Lung (tissue), 12 donors: ENCODE measurements around the gene SSBP3. TPM values are rescaled to one million over a fixed set of nuclear protein-coding genes. Genes with fewer than 3 reads are reported as not detected.
"Not testable (repeated sequence)": the region's sequence is repeated elsewhere in the genome, so short reads cannot be mapped to it uniquely, and the experiment has no call there.

ENCODE experiments used
- ATAC-seq: fragments of 200-7000 bp; cut with Tn5 transposase; one replicate; pipeline ENCODE4 v1.9.1; 2020; ENCODE audit warnings: moderate number of reproducible peaks; ENCODE audit not compliant: insufficient read depth, low FRiP score
- DNase-seq, 3 donors: peaks; one replicate each; pipeline ENCODE4 v3.0.0-alpha.2; 2013 to 2017
- H3K27ac ChIP-seq, 2 donors: one replicate each; pipeline ENCODE4 v1.5.1; 2013; ENCODE audit warnings: mild to moderate bottlenecking in 2 of 2, moderate library complexity in 2 of 2, control low read depth in 1 of 2, inconsistent platforms in 1 of 2, low read depth in 1 of 2, low read length in 1 of 2
- H3K27me3 ChIP-seq, 3 donors: one replicate each; pipeline ENCODE4 v1.5.1; 2013; ENCODE audit warnings: low read length in 2 of 3; ENCODE audit not compliant: control insufficient read depth in 3 of 3, insufficient read depth in 3 of 3
- H3K36me3 ChIP-seq, 4 donors: one replicate each; pipeline ENCODE4 v1.5.1; 2013; ENCODE audit warnings: low read length in 4 of 4, mild to moderate bottlenecking in 1 of 4, moderate library complexity in 1 of 4; ENCODE audit not compliant: control insufficient read depth in 4 of 4, insufficient read depth in 4 of 4
- H3K4me1 ChIP-seq, 5 donors: one replicate each; pipeline ENCODE4 v1.5.1; 2013; ENCODE audit warnings: low read length in 5 of 5, mild to moderate bottlenecking in 2 of 5, moderate library complexity in 1 of 5; ENCODE audit not compliant: control insufficient read depth in 5 of 5, insufficient read depth in 5 of 5
- H3K4me3 ChIP-seq: one replicate; pipeline ENCODE4 v1.5.1; 2013; ENCODE audit warnings: mild to moderate bottlenecking, control low read depth, moderate library complexity
- H3K9ac ChIP-seq, 2 donors: one replicate each; pipeline ENCODE4 v1.5.1; 2013; ENCODE audit warnings: low read length in 2 of 2, control low read depth in 1 of 2; ENCODE audit not compliant: insufficient read depth in 1 of 2
- H3K9me3 ChIP-seq, 4 donors: one replicate each; pipeline ENCODE4 v1.5.1; 2013; ENCODE audit warnings: low read length in 3 of 4, mild to moderate bottlenecking in 1 of 4, moderate library complexity in 1 of 4; ENCODE audit not compliant: control insufficient read depth in 4 of 4, insufficient read depth in 3 of 4
- CTCF ChIP-seq: IDR thresholded peaks from 2 replicates; pipeline ENCODE4 v1.5.1; 2012; ENCODE audit warnings: mild to moderate bottlenecking; ENCODE audit errors: control extremely low read depth, extremely low read depth
- WGBS, 2 donors: extraction: QIAGEN DNeasy Blood & Tissue Kit; methylation state at CpG; one replicate each; pipeline ENCODE4 v1.1.7; 2013; 5-methylcytosine and 5-hydroxymethylcytosine counted together
- polyA plus RNA-seq, 2 donors: library from polyadenylated mRNA; stranded (reverse); fragments of 200-250 nt; gene quantifications; one replicate each; pipeline ENCODE4 v1.2.1, GENCODE V29; 2013
- total RNA-seq, 2 donors: library from RNA; depleted of rRNA in 1 of 2; stranded (reverse); fragments of >200 nt in 1 of 2; gene quantifications; one replicate each; pipeline ENCODE4 v1.2.1, GENCODE V29; 2014 to 2021
- donor health status: control.
- donor health status: control.
- donor health status: Bipolar disorder and iron deficiency.
- donor health status: healthy.
- donor health status: DM: yes; HTN: yes; CAD: no.

Gene SSBP3
- total and polyA plus RNA-seq, 4 donors: 15.9 to 47.8 (median 34.8) TPM

GRCh38 chr1:54239035-54239383 lies 167.2 kb downstream of the SSBP3 start:
- DNase-seq: no peak
- ATAC-seq: no peak
- Histone ChIP-seq H3K27ac (no peak overlapping the region), H3K27me3 (no peaks in the 10 kb centered on the region), H3K9me3 (no peaks in the 10 kb centered on the region), H3K36me3 (peaks cover 6 to 41% (median 19%) of the 10 kb centered on the region in 4 donors), H3K9ac (no peak overlapping the region), H3K4me3 (no peak overlapping the region), H3K4me1 (no peaks in the 10 kb centered on the region)
- WGBS, 2 donors: 73 to 83% methylated on average over 5 of the region's 5 CpGs
- TF ChIP-seq CTCF: no peak

- Histone ChIP-seq H3K4me3 (no peak overlapping the region), H3K9me3 (no peaks in the 10 kb centered on the region), H3K36me3 (peaks cover 6 to 40% (median 18%) of the 10 kb centered on the region in 4 donors), H3K27me3 (no peaks in the 10 kb centered on the region), H3K4me1 (no peaks in the 10 kb centered on the region), H3K27ac (no peak overlapping the region), H3K9ac (no peak overlapping the region)
- DNase-seq (no peak), ATAC-seq (no peak)
- 41 to 69% methylated on average over 12 of the region's 12 CpGs for WGBS, 2 donors
- no peak for TF ChIP-seq CTCF
Measured at GRCh38 chr1:54238353-54239034, 167.7 kb downstream of the SSBP3 start.

DNA sequence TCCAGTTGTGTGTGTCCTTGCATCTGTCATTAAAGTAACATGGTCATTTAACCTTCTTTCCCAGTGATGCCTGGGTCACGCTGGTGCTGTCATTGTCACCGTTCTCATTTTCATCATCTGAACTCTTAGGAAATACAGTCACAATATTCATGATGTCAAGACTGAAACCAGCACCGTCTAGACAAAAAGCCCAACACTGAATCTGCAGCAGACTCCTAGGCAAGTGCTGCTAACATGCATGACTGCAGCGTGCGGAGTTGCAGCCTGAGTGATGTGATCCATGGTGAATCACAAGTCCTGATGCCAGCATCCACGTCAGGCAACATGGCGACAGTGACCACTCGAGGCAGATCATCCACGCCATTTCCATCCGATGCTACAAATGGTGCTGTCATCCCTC lies 168.6 kb downstream of the SSBP3 start:
- Histone ChIP-seq H3K9ac (no peak overlapping the region), H3K27ac (no peak overlapping the region), H3K27me3 (no peaks in the 10 kb centered on the region), H3K9me3 (no peaks in the 10 kb centered on the region), H3K4me1 (no peaks in the 10 kb centered on the region), H3K4me3 (no peak overlapping the region), H3K36me3 (peaks cover 6 to 34% (median 16%) of the 10 kb centered on the region in 4 donors)
- no peak for DNase-seq
- ATAC-seq: no peak
- WGBS, 2 donors: 90 to 94% methylated on average over 10 of the region's 10 CpGs
- no peak for TF ChIP-seq CTCF

DNA sequence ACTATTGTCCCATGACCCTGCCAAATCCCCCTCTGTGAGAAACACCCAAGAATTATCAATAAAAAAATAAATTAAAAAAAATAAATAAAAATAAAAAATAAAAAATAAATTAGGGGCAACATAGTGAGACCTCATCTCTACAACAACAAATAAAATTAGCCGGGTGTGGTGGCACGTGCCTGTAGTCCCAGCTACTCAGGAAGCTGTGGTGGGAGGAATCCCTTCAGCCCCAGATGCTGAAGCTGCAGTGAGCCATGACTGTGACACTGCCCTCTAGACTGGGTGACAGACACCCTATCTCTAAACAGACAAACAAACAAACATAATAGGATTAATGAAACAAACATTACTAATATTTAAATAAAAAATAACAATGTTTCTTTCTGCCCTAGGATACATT lies 171.9 kb downstream of the SSBP3 start:
- peaks cover 4 to 26% (median 16%) of the 10 kb centered on the region in 4 donors for H3K36me3 ChIP-seq
- 74 to 79% methylated on average over 2 of the region's 2 CpGs for WGBS, 2 donors
- ATAC-seq (no peak), DNase-seq (no peak)
- no peaks in the 10 kb centered on the region for H3K27me3 ChIP-seq
- no peak overlapping the region for H3K4me3 ChIP-seq
- H3K9ac ChIP-seq: no peak overlapping the region
- H3K9me3 ChIP-seq: no peaks in the 10 kb centered on the region
- no peak overlapping the region for H3K27ac ChIP-seq
- no peaks in the 10 kb centered on the region for H3K4me1 ChIP-seq
- TF ChIP-seq CTCF: no peak

- H3K27me3 ChIP-seq, H3K9ac ChIP-seq, H3K4me3 ChIP-seq, H3K4me1 ChIP-seq, ATAC-seq, H3K9me3 ChIP-seq, DNase-seq, H3K27ac ChIP-seq: not testable (repeated sequence)
- 94 to 100% methylated on average over 15 to 33 of the region's 33 CpGs for WGBS, 2 donors
- H3K36me3 ChIP-seq: peaks cover 4 to 24% (median 13%) of the 10 kb centered on the region in 4 donors
Measured at GRCh38 chr1:54233196-54233595, 173.0 kb downstream of the SSBP3 start.
